Stimulated activated CD8-positive, alpha-beta memory T cell treated with anti-CD3 and anti-CD28 coated beads, Interleukin-12 subunit alpha, Interleukin-12 subunit beta, amount 100 ng/mL, for 4 hours (primary cell): Measurements from ENCODE around the gene ZNF236.
A peak's percentile ranks its signal among the peaks of the same experiment; 100 is the strongest.
"Not testable (repeated sequence)": the region's sequence is repeated elsewhere in the genome, so short reads cannot be mapped to it uniquely, and the experiment has no call there.

Source experiments
- DNase-seq: peaks from one replicate; pipeline ENCODE4 v3.0.0-alpha.2; 2020; ENCODE audit warnings: low read depth

The ZNF236 gene

DNA sequence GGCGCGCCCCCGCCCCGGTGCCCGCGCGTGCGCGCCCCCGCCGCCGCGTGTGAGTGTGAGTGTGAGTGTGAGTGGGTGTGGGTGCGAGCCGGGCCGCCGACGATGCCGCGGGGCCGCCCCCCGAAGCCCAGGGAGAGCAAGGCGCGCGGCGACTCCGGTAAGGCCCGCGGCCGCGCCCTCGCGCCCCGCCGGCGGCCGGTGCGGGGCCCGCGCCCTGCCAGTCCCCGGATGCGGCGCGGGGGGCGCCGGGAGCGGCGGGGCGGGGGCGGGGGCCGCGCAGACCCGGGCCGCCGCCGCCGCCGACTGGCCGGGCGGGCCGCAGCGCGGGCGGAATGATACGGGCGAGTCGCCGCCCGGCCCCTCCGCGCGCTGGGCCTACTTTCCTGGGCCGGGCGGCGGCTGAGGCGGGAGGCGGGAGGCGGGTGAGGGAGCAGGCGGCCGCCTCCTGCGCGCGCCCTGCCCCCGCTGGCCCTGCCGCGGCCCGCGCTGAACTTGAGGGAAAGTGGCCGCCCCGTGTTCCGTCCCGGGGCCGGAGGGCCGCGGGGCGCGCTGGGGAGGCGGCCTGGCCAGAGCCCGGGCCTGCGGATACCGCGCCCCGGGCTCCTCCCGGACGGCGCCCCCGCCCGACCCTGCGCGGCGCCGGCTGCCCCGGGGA, at the start of gene ZNF236:
Gene ZNF236 (plus strand): TSS at position 52 of the 655 bp plus-strand sequence. CDS start 51 bp downstream, at position 103.
- peak; percentile 61 for DNase-seq

DNA sequence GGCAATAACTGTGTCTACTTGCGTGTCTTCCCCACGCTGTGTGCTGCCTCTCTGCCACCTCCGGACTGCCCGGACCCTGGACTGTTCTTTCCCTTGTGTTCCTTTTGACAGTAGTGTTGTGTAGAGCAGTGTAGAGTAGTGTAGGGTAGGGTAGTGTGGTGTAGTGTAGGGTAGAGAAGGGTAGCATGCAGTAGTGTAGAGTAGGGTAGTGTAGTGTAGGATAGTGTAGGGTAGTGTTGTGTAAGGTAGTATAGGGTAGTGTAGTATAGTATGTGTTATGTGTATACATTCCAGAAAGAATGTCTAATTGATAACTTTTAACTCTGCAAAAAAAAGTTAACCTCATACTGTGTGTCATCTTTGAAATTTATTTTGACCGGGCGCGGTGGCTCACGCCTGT, 49.7 kb upstream of the ZNF236 start:
- DNase-seq = no peak

DNA sequence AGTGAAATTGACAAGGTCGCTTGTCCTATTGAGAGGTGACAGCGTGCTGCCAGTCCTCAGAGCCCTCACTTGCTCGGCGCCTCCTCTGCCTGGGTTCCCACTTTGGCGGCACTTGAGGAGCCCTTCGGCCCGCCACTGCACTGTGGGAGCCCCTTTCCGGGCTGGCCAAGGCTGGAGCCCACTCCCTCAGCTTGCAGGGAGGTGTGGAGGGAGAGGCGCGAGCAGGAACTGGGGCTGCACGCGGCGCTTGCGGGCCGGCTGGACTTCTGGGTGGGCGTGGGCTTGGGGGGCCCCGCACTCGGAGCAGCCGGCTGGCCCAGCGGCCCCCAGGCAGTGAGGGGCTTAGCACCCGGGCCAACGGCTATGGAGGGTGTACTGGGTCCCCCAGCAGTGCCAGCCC, 45.3 kb upstream of the ZNF236 start:
- DNase-seq = not testable (repeated sequence)

DNA sequence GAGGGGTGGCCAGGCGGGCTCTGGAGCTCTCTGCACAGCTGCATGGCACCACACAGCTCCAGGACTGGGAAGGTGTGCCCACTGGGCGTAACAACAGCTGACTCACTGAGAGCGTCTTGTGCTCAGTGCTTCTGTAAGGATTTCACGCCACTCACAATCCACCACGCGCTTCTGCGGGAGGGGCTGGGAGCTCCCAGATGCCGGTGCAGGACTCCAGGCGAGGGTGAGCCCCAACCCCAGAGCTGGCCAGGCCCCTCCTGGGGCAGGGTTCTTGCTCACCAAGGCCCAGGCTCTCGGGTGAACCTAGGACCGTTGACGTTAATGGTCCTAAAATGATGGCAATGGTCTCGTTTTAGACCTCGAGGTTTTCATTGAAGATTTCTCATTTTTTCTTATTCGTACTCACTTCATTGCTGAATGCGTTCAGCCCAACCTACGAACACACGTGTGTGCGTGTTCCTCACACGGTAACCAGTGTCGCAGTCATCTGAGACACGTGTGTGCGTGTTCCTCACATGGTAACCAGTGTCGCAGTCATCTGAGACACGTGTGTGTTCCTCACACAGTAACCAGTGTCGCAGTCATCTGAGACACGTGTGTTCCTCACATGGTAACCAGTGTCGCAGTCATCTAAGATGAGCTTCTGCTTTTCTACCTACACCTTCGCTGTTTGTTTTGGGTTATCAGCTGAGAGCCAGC, 38.4 kb upstream of the ZNF236 start:
- DNase-seq = no peak

DNA sequence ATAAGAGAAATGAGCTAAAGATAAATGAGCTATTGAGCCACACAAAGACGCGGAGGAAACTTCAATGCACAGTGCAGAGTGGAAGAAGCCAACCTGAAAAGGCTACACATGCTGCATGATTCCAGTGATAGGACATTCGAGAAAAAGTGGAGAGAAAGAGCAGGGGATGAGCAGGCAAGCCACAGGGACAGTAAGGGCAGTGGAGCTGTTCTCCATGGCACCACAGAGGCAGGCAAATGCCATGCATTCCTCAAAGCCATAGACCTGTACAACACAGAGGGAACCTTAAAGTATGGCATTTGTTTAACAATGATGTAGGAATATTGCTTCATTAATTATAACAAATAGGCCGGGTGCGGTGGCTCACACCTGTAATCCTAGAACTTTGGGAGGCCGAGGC, 36.5 kb upstream of the ZNF236 start:
- DNase-seq = no peak

DNA sequence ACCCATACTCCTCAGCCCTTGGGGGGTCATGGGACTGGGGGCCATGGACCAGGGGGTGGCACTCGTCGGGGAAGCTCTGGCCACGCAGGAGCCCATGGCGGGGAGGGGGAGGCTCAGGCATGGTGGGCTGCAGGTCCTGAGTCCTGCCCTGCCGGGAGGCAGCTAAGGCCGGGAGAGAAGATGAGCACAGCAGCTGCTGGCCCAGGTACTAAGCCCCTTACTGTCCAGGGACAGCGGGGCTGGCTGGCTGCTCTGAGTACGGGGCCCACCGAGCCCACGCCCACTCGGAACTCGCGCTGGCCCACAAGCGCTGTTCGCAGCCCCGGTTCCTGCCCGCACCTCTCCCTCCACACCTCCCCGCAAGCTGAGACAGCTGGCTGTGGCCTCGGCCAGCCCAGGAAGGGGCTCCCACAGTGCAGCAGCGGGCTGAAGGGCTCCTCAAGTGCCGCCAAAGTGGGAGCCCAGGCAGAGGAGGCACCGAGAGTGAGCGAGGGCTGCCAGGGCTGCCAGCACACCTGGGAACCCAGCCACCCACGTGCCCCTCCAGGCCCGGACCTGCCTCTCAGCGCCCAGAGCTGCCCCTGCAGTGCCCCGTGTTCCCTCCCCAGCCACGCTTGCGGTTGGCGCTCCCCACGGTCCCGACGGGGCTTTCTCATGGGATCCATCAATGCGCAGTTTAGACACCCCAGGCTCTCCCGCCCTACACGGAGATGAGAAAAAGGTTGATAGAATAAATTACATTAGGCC, 33.6 kb upstream of the ZNF236 start:
- DNase-seq = no peak

DNA sequence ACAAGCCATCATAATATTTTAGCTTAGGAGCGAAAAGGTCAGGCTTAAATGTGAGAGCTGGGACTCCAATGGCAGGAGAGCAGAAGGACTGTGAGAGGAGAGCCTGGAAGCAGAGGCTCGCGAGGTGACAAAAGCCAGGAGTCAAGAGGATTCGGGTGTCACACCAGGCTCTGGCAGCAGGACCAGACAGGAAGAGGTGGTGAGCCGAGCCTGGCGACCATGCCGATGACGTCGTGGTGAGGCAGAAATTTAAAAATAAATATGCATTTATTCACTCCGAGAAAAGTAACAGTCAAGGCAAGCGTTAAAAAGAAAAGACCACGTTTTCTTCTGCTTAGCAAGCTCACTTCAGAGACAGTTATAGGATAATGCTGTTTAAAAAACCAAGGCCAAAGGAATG, 31.3 kb upstream of the ZNF236 start:
- DNase-seq = no peak

DNA sequence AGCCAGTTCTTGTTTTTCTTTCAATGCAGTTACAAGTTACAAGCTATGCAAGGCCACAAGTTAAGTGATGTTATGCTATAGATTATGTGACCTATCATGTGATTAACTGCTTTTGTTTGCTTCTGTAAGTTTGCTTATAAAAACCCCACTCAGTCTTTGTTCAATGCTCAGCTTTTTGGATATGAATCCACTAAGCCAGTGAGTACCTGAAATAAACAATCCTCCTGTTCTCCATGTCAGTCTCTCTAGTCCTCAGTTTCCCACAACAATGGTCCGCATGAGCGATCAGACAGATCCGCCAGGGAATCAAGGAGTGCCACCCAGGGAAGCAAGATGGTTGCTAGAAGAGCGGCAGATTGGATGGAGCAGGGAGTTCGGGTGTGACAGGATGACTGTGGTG, 30.7 kb upstream of the ZNF236 start:
- no peak for DNase-seq

DNA sequence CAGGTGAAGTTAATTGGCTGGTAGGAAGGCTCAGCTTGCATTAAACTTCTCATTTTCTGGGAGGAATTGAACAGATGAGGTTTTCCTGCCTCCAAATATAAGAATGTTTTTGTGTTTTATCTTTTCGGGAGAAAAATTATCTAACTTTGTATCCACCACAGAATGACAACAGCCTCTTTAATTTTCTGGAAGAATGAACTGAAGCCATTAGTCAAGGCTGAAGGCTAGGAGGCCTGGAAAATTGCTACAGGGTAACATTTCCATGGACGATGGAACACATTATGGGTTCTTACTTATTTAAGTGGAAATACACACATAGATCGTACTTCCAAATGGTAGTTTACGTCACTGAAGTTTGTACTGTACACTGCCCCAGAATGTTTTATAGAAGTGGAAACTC, 28.0 kb upstream of the ZNF236 start:
- no peak for DNase-seq

DNA sequence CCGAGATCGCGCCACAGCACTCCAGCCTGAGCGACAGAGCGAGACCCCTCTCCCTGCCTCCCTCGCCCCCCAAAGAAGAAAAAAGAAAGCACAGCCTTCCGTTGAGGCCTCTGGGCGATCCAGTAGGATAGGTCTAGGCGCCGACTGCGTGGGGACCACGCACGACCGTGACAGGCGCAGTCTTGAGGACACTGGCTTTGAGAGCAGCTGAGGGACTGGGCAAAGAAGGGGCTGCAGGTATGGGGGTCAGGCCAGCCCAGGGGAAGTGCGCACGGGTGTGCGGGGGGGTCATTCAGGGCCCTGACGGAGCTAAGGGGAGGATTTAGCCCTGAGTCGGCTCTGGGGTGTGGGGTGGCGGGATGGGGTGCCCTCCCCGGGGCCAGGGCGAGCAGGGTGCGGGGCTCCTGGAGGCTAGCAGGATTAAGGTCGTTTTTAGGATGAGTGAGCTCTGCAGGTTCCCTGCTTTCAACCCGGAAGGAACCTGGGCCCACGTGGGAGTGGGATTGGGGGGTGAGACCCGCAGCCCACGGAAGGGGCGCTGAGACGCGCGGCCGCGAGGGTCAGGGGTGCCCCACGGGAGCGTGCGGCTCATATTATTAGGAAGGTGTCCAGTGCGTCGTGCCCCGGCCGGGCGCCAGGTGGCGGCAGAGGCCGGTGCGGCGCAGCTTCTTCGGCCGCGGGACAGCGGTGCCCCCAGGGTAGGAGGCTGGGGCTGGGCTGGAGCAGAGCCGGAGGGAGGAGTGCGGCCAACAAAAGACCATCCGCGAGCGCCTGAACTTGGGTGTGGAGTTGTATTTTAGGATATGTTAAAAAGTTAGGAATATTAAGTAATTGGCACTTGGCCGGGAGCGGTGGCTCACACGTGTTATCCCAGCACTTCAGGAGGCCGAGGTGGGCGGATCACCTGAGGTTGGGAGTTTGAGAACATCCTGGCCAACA, 20.5 kb upstream of the ZNF236 start:
- DNase-seq = peak; percentile 19

DNA sequence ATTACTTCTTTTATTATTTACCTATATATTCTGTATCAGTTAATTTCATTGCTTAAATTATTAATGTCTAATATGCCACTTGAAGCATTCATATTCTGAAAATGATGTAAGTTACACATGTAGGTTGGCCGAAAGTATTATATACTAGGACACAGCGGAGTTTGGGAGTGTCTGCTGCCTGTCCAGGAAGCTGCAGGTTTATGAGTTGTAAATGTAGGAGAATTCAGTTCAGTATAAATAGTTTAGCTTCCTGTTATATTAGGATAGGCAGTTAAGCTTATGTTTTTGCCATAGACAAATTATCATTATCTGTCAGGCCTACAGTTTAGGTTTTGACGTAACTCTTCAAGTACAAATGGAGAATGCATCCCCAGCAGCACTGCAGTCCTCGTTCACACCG, 18.9 kb upstream of the ZNF236 start:
- no peak for DNase-seq

DNA sequence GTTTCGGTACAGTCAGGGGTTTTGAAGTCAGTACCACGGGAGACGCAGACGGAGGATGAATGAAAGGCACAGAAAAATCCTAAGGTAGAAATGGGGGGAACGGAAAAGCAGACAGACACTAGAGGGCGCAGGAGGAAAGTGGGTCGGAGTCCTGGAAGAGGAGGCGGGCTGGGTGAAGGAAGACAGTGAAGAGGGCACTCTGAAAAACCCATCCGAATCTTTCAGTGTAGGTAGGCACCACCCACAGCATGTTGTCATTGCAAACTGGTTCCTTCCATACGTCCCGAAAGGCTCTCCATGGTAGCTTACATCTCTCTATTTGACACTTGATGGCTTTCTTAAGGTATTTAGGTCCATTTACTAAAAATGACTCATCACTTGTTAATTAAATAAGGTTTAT, 18.5 kb upstream of the ZNF236 start:
- DNase-seq = peak; percentile 36

DNA sequence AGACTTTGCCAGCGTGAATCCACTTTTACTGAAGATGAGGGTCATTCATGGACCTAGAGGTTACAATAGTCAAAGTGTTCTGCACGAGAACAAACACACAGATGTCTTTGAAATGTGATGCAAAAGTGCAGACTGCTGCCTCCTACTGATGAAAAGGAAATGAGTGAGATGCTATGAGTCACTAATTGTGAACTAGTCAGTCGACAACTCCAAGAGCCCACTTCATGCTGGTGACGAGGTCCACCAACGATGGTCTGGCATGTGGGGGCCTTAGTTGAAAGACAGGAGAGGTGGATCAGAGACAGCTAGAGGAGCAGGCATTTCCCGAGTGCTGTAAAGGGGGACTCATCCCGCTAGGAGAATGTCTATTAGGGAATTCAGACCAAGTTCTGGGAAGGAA, 17.1 kb upstream of the ZNF236 start:
- no peak for DNase-seq

DNA sequence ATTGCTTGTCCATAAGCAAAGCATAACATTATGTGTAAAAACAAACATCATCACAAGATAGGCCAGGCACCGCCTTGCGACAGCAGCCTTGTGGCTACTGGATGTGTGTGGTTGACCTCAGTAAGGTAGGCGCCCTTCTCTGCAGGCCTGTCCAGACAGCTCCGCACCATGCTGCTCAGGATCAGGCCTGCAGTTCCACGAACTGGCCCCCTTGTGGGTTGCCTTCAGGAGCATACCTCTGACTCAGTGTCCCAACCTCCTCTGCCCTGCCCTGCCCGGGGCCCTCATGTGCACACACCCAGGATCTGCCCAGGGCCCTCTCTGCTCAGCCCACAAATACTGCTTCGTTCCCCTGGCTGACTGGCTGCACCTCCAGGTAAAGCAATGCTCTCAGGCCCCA, 16.1 kb upstream of the ZNF236 start:
- DNase-seq = no peak

DNA sequence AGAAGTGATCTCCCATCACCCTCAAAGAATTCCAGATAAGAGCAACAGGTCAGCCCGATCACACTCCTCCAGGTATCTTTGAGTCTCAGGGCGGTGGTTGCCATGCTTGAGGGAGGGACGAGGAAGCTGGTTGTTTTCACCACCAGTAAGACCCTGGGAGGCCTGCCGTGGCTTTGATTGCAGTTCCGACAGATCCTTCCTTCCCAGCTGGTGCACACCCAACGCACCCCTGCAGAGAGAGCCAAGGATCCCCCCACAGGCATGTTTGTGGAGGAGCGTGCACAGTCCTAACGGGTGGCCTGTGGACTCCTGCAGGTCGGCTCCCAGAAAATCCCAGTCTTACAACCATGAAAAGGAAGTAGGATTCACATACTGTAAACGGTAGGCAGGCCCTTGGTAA, 13.8 kb upstream of the ZNF236 start:
- no peak for DNase-seq

DNA sequence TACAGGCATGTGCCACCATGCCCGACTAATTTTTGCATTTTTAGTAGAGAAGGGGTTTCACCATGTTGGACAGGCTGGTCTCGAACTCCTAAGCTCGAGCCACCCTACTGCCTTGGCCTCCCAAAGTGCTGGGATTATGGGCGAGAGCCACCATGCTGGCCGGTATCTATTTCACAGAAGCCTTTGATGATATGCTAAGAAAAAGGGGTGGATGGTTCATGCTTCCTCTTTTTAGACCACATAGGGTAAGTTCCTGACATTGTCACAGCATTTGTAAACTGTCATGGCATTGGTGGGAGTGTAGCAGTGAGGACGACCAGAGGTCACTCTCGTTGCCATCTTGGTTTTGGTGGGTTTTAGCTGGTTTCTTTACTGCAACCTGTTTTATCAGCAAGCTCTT, 10.8 kb upstream of the ZNF236 start:
- DNase-seq = not testable (repeated sequence)

DNA sequence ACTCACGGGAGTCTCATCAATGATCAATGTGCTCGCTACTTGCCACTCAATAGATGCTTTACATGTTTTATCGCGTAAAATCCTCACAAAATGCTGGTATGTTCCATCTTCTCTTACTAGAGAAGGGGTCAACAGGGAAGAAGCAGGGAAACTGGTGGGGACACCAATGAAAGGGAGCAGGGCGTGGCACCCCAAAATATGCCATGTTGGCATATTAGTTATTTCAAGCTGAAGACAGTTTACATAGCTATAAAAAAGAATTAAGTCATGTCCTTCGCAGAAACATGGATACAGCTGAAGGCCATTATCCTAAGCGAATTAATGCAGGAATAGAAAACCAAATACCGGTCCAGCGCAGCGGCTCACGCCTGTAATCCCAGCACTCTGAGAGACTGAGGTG, 8.1 kb upstream of the ZNF236 start:
- no peak for DNase-seq

DNA sequence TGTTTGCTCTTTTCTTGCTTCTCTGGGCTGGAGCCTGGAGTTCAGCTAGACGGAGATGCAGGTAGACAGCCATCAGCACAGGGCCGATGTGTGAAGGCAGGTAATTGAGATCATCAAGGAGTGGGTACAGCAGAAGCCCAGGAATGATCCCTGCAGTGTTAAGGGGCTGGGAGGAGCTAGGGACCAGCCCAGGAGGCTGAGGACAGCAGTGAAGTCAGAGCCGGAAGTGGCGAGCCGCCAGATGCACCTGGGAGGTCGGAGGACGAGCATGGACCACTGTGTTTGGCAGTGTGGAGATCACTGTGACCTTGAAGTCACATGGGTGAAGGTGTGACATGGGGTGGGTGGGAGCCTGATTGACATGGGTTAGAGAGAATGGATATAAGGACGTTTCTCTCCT, 6.2 kb upstream of the ZNF236 start:
- no peak for DNase-seq

DNA sequence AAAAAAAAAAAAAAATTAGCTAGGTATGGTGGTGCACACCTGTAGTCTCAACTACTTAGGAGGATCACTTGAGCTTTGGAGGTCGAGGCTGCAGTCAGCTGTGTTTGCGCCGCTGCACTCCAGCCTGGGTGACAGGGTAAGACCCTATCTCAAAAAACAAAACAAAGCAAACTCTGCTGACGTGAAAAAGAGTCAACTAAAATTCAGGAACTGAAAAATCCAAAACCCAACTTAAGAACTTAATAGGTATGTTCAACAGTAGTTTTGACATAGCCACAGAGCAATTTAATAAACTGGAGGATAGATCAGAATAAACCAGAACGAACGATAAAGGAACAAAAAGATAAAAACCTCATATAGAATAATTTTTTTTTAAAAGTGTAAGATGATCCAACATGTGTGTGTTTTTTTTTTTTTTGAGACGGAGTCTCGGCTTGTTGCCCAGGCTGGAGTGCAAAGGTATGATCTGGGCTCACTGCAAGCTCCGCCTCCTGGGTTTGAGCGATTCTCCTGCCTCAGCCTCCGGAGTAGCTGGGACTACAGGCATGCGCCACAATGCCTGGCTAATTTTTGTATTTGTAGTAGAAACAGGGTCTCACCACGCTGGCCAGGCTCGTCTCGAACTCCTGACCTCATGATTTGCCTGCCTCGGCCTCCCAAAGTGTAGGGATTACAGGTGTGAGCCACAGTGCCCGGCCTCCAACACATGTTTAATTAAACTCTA, 4.3 kb upstream of the ZNF236 start:
- DNase-seq = no peak

DNA sequence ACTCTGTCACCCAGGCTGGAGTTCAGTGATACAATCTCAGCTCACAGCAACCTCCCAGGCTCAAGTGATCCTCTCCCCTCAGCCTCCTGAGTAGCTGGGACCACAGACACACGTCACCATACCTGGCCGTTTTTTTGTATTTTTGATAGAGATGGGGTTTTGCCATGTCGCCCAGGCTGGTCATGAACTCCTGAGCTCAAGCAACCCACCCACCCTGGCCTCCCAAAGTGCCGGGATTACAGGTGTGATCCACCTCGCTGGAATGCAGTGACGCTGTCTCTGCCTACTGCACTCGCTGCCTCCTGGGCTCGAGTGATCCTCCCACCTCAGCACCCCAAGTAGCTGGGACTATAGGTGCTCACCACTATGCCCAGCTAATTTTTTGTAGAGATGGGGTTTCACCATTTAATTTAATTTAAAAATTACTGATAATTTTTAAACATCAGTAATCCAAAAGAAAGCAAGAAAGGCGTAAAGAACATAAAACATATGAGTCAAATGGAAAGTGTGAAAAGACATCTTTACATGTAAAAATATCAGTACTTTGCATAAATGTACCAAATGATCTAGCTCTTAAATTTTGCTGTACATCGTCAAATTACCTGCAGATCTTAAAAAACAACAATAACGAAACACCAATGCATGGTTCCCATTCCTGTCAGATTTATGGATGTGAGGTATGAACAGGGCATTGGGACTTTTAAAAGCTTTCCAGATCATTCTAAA, 2.8 kb upstream of the ZNF236 start:
- DNase-seq = no peak

DNA sequence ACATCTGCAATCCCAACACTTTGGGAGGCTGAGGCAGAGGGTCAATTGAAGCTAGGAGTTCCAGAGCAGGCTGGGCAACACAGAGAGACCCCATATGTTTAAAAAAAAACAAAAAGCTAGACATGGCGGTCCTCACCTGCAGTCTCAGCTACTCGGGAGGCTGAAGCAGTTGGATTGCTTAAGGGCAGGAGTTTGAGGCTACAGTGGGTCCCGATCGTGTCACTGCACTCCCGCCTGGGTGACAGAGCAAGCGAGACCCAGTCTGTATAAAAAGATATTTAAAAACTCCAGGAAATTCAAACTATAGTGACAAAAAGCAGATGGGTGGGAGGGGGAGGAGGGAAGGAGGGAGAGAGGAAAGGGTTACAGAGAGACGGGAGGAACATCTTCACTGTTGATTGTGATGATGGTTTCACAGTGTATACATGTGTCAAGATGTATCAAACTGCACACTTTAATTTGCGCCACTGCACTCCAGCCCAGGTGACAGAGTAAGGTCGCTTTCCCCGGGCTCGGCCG, 942 bp upstream of the ZNF236 start:
- no peak for DNase-seq
